Esophagus squamous epithelium (tissue), 5 donors: ENCODE data around the gene HSD17B12. TPM values are rescaled to one million over a fixed set of nuclear protein-coding genes. Genes with fewer than 3 reads are reported as not detected.

Experiments used
- DNase-seq: peaks from one replicate; lab custom pipeline; 2025; lab: John Stamatoyannopoulos, UW
- H3K27ac ChIP-seq, 4 donors: fragments of 200-600 bp; sonication (generic); one replicate each; pipeline ENCODE4 v1.5.1; 2016 to 2019; ENCODE audit warnings: mild to moderate bottlenecking in 1 of 4
- H3K27me3 ChIP-seq, 4 donors: fragments of 200-600 bp; sonication (generic); 1 replicate in 3 of 4; 2 replicates in 1 of 4; pipeline versions ENCODE4 v1.5.1 to v1.6.0; 2017 to 2021; ENCODE audit warnings: antibody characterized with exemption in 1 of 4
- H3K36me3 ChIP-seq, 3 donors: fragments of 200-600 bp; sonication (generic); one replicate each; pipeline ENCODE4 v1.5.1; 2016 to 2019
- H3K4me1 ChIP-seq, 3 donors: fragments of 200-600 bp; sonication (generic); one replicate each; pipeline ENCODE4 v1.5.1; 2017 to 2019
- H3K4me3 ChIP-seq, 4 donors: fragments of 200-600 bp; sonication (generic); 1 replicate in 3 of 4; 2 replicates in 1 of 4; pipeline ENCODE4 v1.5.1; 2016 to 2019; ENCODE audit warnings: mild to moderate bottlenecking in 2 of 4, moderate library complexity in 1 of 4
- H3K9me3 ChIP-seq, 3 donors: fragments of 200-600 bp; sonication (generic); one replicate each; pipeline ENCODE4 v1.5.1; 2016 to 2019
- CTCF ChIP-seq, 6 experiments: fragments of 450-650 bp in 4 of 6; fragments of 200-600 bp in 2 of 6; sonication (generic) in 2 of 6; IDR thresholded peaks; one replicate each; pipeline ENCODE4 v1.5.1; 2016 to 2019; ENCODE audit warnings: antibody characterized with exemption in 6 of 6, mild to moderate bottlenecking in 4 of 6, moderate library complexity in 4 of 6
- POLR2A ChIP-seq, 4 donors: fragments of 450-650 bp; IDR thresholded peaks; one replicate each; pipeline ENCODE4 v1.6.1; 2017; ENCODE audit warnings: antibody characterized with exemption in 4 of 4, mild to moderate bottlenecking in 4 of 4, moderate library complexity in 3 of 4
- WGBS, 2 donors: methylation state at CpG; one replicate each; pipeline ENCODE4 v1.1.5; 2018; 5-methylcytosine and 5-hydroxymethylcytosine counted together
- intact Hi-C: fragments of 100-400 bp; cut with DNase I; formaldehyde crosslinking; loops from one replicate; pipeline ENCODE4 v1.15.0; 2022
- total RNA-seq, 4 donors: library from RNA; depleted of rRNA; stranded (reverse); fragments of >200 nt; gene quantifications; one replicate each; pipeline ENCODE4 v1.1.0, GENCODE V29; 2016
- donor health status: DM: yes; HTN: yes; CAD: no.

The HSD17B12 gene
- total RNA-seq, 4 donors from 2014 or later, result 26.1 to 83.6 (median 59.1) TPM

DNA sequence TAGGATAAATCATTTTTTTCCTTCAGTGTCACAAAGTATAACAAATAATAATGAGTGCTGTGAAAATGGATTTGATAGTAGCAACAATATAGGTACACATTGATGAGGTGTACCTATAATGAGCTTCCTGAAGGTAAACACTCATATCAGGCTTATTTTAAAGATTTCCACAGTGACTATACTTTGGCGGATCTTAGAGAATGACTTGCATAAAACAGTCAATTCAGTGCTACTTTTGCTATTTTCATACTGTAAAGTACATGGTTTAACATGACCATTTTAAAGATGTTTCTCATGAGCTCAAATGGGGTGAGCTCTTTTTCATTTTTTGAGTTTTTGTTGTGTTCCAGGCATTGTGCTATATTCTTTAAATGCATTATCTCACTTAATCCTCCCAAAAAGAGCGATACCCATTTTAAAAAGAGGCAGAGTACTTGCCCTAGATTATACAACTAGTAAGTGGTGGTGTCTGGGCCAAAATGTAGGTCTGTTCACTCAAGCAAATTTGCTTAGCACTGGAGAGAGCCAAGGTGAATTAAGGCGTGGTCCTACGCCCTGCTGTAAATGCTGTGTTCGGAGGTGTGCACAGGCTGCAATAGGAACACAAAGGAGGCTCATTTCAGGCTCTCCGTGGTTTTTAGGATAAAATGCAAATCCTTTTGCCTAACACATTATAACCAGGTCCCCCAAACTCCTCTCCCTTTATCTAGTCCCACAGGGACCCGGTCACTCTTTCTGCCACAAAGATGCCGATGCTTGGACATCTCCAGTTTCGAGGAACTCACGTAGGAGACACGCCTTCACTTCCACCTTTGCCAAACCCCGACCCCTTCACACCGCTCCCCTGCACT is 199.5 kb downstream of the HSD17B12 start:
- Histone ChIP-seq H3K36me3 (peaks cover 0 to 28% (median 0%) of the 10 kb centered on the region in 3 donors), H3K4me3 (peak overlapping the region; percentile 72 to 91 (median 88)), H3K27ac (peak overlapping the region; percentile 65 to 85 (median 80)), H3K4me1 (peaks cover 0 to 24% (median 16%) of the 10 kb centered on the region in 3 donors), H3K27me3 (peaks cover 0 to 46% (median 0%) of the 10 kb centered on the region in 4 donors), H3K9me3 (no peaks in the 10 kb centered on the region)
- DNase-seq, result no peak
- WGBS, 2 donors, result 45 to 49% methylated on average over 13 of the region's 13 CpGs
- TF ChIP-seq POLR2A (IDR thresholded peaks at IDR 0.05) (no peak), CTCF (IDR thresholded peaks at IDR 0.05) (no peak)
- intact Hi-C loops, result no loop called here

DNA sequence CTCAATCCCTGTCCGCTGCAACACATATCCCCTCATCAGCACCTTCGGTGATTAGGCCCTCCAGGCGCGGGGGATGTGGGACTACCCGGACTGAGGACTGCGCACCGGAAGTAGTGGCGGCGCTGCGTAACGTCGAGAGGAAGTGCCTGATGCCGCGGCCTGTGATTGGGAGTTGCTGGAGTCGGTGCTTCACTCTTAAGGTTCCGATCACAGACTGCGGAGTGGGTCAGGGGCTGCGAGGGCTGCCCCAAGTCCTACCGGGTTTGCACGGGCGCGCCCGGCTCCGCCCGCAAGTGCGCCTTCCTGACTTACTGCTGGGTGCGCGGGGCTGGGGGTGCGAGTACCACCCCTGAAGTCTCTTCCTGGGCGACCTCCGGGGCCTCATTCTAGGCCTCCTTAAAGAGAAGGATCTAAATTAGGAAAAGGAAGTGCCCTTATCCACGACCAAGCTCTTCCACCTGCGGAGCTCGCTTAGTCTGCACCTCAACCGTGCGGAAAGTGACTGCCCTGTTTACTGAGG is 200.2 kb downstream of the HSD17B12 start, which contains the start of gene ALKBH3:
Gene ALKBH3 (plus strand): TSS at position 192 of the 520 bp plus-strand sequence. CDS start 1,822 bp downstream, outside the sequence.
- WGBS, 2 donors, result 1 to 2% methylated on average over 17 to 28 of the region's 36 CpGs
- Histone ChIP-seq H3K4me3 (peak within 1 kb of the TSS; percentile 72 to 91 (median 88)), H3K9me3 (no peaks in the 10 kb centered on the region), H3K27ac (peak within 1 kb of the TSS; percentile 65 to 85 (median 80)), H3K4me1 (peaks cover 0 to 24% (median 16%) of the 10 kb centered on the region in 3 donors), H3K36me3 (peaks cover 0 to 35% (median 0%) of the 10 kb centered on the region in 3 donors), H3K27me3 (peaks cover 0 to 39% (median 0%) of the 10 kb centered on the region in 4 donors)
- peak; percentile 57 for DNase-seq
- intact Hi-C loops, result no loop called here
- TF ChIP-seq POLR2A (IDR thresholded peaks at IDR 0.05) (peak in 1 of 4 donors; percentile 33), CTCF (IDR thresholded peaks at IDR 0.05) (peak in 4 of 6 experiments; percentile 8 to 53 (median 20))

DNA sequence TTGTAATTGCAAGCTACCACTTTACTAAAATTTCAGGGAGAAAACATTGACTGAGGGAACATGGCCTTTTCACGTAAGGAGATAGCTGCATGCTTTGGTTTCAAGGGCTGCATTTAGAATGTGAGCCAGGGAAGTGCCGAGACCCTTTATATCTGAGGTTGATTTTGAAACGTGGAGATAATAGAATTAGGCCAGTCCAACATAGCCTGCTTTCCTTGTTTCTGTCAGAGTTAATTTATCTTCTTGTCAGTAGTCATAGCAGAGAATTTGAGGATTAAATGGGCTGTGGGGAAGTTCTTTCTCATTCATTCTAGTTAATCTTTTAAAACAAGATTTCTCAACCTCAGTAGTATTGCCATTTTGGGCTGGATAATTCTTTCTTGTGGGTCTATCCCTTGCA is 212.3 kb downstream of the HSD17B12 start:
- intact Hi-C loops, result loop anchor here (5.0 to 10.0 kb wide), 2 partner anchors 52 to 144 kb away; partner anchors contain the start of gene C11orf96
- Histone ChIP-seq H3K9me3 (no peaks in the 10 kb centered on the region), H3K36me3 (peaks cover 12 to 97% (median 21%) of the 10 kb centered on the region in 3 donors), H3K4me1 (no peaks in the 10 kb centered on the region), H3K27ac (peak overlapping the region in 1 of 4 donors; percentile 3), H3K27me3 (no peaks in the 10 kb centered on the region), H3K4me3 (no peak overlapping the region)
- TF ChIP-seq CTCF (IDR thresholded peaks at IDR 0.05), result no peak
- no peak for TF ChIP-seq POLR2A (IDR thresholded peaks at IDR 0.05)
- 55 to 65% methylated on average over 3 of the region's 3 CpGs for WGBS, 2 donors
- no peak for DNase-seq

GRCh38 chr11:43894546-43894945 is 214.0 kb downstream of the HSD17B12 start:
- no peak for DNase-seq
- Histone ChIP-seq H3K27me3 (no peaks in the 10 kb centered on the region), H3K36me3 (peaks cover 20 to 100% (median 30%) of the 10 kb centered on the region in 3 donors), H3K27ac (no peak overlapping the region), H3K4me1 (no peaks in the 10 kb centered on the region), H3K9me3 (no peaks in the 10 kb centered on the region), H3K4me3 (no peak overlapping the region)
- no peak for TF ChIP-seq CTCF (IDR thresholded peaks at IDR 0.05)
- no peak for TF ChIP-seq POLR2A (IDR thresholded peaks at IDR 0.05)
- 70 to 79% methylated on average over 2 of the region's 2 CpGs for WGBS, 2 donors
- intact Hi-C loops, result loop anchor here (5.0 to 10.0 kb wide), 2 partner anchors 50 to 143 kb away; partner anchors contain the start of gene C11orf96
